ENCODE measurements around the gene INO80.
"Not testable (repeated sequence)": the region's sequence is repeated elsewhere in the genome, so short reads cannot be mapped to it uniquely, and the experiment has no call there.

INO80 gene

DNA sequence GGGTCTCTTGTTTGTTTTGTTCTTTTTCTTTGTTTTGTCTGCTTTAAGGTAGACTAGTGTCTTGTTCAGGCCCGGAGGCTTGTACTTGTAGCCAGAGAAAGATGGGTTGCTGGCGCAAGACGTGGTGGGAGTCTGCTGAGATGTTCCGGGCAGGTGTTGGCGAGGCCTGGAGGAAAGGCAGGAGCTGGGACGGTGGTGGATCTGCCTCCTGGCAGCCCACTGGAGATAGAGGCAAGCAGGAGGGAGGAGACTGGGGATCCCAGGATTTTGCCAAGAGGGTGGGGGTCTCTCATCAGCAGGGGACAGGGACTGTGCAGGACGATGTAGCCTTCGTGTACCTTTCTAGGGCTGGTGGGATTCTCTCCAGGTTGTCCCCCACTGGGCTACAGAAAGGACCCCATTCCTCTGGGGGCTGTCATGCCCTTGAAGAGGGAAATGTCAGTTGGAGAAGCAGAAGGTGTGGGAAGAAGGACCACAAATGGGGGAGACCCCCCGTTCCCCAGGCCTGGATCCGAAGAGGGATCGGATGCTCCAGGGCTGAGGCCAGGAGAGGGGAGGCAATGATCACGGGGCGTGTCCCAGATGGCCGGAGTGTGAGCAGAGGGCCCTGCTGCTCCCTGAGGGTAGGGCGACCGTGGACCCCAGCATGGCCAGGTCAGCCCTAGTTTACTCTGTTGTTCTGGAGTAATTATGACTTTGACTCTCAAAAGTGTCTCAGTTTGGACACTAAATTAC lies 155.8 kb downstream of the INO80 start:
- DNase-seq: no peak

DNA sequence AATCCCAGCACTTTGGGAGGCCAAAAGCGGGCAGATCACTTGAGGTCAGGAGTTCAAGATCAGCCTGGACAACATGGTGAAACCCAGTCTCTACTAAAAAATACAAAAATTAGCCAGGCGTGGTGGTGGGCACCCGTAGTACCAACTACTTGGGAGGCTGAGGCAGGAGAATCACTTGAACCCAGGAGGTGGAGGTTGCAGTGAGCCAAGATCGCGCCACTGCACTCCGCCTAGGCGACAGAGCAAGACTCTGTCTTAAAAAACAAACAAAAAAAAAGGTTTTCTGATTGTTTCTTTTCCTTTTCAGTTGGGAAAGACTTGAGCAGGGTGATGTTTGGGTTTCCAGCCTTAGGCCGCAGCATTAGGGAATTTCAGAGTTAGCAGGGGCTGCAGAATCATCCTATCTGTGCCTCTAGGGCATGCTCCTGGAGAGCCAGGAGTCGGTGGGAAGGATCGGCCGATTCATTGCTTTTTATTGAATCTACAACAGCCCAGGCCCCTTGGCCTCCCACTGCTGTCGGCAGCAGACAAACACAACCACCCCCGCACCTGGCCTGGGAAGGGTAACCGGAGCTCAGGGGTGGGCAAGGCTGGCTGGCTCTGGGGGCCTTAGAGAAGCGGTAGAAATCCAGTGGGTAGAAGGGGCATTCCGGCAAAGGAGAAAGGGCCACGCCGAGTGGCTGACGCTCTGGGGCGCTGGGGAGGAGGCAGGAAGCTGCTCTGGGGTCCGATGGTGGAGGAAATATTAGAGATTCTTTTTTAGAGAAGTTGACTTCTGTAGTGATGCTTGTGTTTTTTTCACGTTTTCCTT lies 156.5 kb downstream of the INO80 start:
- no peak for DNase-seq

DNA sequence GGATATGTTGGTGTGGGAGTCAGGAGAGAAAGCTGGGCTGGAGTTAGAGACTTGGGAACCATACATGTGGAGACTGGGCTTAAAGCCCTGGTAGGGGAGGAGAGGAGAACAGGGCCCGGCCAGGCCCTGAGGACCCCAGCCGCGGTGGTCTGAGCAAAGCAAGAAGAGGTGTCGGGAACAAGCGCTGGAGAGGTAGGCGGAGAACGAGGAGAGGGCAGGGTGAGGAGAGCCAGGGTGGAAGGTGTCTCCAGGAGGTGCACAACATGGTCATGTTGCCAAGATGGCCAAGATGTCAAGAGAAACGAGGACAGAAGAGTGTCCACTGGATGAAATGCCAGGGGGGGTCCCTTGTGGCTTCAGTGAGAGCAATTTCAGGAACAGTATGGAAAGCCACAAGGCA lies 157.4 kb downstream of the INO80 start:
- no peak for DNase-seq

DNA sequence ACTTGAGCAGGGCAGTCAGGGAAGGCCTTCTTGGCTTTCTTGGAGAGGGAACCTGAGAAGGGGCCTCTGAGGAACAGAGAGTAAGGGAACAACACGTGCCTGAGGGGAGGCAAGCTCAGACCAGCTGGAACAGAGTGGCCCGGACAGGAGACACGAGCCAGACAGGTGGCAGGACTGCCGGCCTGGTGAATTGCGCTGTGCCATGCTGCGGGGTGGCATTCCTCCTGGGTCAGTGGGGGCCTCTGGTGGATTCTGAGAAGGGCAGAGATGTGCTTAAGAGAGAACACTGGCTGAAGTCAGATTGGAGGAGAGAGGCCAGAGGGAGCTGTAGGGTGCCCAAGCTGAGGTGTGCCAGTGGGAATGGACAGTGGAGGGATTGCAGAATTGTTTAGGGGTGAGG lies 157.9 kb downstream of the INO80 start:
- DNase-seq: no peak

DNA sequence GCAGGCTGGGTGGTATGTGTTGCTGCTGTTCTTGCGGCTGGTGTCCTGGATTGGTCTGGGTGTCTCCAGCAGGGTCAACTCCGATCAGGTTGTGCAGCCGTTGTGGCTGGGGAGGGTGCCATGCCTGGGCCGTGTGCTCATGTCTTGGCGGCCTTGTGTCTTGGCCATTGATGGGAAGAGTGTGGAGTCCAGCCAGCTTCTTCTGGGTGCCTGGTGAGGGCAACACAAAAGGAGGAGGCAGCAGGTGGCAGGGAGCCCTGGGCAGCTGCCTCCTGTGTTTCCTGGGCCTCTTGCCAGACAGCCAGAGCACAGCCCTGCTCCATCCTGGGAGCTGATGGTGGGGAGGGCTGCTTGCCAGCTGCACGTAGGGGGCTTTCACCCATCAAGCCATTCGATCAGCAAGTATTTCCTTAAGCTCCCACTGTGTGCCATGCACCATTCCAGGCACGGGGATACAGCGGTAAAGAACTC lies 158.5 kb downstream of the INO80 start:
- no peak for DNase-seq

DNA sequence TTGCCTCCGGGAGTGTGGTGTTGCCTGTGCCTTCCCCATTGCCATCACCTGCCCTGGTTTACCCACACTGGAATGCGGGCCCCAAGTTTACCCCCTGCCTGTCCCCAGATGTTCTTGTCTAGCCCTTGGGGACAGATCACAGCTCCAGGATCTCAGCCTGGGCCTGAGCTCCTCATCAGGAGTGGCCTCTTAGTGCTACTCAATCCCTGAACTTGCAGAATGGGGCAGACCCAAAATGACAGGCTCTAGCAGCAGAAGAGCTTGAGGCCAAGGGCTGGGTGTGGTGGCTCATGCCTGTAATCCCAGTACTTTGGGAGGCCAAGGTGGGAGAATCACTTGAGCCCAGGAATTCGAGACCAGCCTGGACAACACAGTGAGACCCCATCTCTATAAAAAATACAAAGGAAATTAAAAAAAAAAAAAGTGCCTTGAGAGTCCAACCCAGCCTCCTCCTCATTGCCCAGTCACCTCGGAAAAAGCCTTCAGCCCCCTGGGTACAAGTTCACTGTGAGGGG lies 159.0 kb downstream of the INO80 start:
- DNase-seq: no peak

DNA sequence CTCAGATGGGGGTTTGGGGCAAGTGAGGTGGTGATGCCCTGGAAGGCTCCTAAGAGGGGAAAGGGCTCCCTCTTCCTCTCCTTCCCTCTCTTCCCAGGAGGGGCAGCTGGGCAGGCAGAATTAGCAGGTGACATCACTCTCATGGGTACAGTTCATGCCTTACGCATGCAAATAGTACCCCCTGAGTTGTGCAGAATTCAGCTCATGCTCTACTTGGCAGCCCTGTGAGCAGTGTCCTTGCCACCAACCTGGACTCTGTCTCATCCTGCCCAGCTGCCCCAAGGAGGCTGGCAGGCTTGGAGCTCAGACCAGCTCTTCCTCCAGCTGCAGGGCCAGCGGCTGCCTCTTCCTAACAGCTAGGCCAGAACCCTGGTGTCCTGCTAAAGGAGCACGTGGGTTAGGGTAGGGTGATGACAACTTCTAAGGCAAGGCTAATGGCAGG lies 159.5 kb downstream of the INO80 start:
- no peak for DNase-seq

DNA sequence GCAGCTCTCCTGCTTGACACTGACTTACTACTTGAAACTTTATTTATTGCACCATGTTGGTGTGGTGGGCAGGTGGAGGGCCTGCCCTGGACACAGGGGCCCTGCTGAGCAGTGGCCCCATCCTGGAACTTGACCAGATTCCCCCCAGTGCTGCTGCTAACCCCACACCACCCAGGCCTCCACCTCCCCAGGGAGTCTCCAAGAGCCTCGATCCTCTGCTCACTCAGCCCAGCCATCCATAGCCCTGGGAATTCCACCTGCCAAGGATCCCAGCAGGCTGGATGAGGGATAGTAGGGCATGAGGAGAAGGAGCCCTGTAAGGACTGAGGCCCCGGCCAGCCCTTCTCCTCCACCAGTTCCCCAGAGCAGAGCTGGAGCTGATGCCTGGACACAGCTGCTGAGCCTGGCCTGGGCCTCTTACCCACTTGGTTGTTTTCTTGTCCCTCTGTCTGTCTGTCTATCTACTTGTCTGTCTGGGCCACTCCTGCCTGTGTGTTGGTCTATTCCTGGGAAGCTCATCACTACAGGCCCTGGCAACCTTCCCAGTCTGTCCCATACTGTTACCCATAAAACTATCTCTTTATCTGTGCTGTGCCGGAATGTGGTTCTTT lies 160.0 kb downstream of the INO80 start:
- DNase-seq: no peak

DNA sequence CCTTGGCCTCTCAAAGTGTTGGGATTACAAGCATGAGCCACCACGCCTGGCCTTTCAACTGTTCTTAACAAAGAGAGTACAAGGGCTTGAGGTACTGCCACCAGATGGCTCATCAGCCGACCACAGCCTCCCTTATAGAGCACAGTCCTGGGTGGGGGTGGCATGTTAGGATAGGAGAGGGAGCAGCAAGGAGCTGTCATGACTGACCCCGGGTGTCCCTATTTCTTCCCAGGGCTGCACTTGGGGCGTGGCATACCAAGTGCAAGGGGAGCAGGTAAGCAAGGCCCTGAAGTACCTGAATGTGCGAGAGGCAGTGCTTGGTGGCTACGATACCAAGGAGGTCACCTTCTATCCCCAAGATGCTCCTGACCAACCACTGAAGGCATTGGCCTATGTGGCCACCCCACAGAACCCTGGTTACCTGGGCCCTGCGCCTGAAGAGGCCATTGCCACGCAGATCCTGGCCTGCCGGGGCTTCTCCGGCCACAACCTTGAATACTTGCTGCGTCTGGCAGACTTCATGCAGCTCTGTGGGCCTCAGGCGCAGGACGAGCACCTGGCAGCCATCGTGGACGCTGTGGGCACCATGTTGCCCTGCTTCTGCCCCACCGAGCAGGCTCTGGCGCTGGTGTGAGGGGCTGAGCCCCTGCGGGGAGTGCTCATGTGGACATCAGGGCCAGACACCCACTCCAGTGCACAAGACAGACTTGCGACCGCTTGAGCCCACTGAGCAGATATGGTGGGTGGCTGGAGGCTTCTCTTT lies 160.8 kb downstream of the INO80 start:
- DNase-seq: no peak

DNA sequence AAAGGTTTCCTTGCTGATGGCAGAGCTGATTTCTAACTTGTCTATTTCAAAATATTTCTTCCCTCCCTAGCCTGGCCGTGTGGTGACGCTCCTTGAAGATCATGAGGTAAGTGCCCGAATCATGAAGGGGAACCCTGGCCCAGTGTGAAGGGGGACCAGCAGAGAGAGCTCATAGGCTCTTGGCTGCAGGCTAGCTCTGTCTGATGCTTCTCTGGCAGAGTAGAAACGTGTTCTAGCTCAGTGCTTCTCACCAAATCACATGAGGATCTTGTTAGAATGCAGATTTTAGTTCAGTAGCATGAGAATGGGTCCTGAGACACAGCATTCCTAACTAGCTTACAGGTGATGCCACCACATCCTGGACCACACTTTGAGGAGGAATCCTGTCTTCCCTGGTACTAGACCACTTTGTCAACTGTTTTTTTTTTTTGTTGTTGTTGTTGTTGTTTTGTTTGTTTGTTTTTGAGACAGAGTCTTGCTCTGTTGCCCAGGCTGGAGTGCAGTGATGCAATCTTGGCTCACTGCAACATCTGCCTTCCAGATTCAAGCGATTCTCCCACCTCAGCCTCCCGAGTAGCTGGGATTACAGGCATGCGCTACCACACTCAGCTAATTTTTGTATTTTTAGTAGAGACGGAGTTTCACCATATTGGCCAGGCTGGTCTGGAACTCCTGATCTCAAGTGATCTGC lies 161.8 kb downstream of the INO80 start:
- DNase-seq: not testable (repeated sequence)

DNA sequence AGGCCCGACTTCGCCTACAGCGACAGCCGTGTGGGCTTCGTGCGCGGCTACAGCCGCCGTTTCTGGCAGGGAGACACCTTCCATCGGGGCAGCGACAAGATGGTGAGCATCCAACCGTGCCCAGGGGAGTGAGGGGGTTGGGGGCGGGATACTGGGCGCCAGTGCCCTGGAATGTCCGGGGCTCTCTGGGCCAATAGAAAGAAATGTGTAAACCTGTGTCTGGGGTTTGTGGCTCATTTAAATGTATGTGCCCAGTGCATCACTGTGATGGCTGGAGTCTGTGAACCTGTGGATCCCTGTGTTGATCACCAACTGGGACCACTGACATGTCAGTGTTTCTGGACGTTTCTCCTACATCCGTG lies 162.4 kb downstream of the INO80 start:
- no peak for DNase-seq

DNA sequence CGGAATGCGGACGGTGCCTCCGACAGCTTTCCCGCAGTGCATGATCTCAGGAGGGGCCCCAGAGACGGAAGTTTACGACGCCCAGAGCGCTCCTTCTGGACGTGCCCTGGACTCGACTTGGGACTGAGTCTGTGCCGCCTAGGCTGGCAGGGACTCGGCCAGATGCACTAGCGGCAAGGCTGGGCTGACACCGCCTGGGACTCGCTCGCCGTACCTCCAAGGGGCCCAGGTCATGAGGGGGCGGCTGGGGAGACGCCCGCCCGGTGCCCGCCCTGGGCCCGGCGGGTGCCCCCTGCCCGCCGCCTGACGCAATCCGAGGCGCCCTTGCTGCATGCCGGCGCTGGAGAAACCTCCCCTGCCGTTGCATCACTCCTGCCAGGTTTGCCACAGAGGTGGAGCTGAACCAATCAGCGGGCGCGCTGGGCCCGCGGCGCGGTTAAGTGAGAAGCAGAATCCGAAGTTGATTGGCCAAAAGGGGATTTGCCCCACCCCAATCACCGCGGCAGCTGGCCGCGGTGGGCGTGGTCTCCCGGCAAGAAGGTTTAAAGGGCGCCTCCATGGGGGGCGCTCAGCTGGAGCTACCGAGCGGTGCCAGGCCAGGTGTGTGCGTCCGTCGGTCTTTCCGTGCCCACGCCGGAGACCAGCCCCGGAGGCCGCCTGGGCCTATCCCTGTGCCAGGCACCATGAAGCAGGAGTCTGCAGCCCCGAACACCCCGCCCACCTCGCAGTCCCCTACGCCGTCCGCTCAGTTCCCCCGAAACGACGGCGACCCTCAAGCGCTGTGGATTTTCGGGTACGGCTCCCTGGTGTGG lies 163.0 kb downstream of the INO80 start, which contains the start of gene CHAC1:
Gene CHAC1 (plus strand): TSS at position 571 of the 812 bp plus-strand sequence. CDS start 113 bp downstream, at position 684.
- DNase-seq: peak; percentile 98

DNA sequence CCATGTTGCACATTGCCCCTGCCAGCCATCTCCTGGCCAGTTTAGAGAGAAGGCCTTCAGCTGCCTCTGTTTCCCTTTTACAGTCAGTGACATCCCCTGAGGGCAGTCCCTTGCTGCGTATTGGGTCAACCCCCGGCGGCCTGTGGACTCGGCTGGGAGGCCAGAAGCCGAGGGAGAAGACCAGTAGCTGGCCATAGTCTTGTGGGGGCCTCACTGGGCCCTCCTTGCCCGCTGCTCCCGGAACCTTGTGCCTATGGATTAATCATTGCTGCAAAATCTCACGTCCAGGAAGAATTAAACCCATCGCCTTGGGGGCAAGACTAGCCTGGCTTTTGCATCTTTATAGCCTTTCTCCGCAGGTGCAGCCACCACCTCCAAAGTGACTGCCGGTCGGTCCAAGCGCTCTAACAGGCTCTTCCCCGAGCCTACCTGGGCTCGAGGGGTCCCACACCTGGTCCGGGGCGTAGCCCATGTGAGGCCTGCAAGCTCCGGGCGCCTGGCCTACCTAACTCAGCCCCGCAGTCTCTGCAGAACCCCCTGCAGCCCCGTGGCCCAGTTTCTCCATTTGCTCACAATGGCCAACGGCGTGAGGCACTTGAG lies 163.7 kb downstream of the INO80 start:
- no peak for DNase-seq

DNA sequence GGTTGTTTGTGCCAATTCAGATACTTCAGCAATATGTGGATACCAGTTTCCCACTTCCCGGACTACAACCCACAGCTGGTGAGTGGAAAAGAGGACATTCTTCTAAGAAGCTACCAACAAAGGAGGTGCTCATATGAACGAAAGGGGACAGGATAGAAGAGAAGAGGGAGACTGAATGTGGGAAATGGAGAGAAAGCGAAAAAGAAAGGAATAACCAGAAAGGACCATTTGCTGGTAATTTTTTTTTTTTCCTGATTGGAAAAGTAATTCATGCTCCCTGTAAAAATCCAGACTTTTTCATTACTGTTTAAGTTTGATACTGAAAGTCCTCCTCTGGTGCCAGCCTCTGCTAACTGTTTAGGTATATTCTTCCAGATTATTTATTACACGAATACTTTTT lies 164.3 kb downstream of the INO80 start:
- no peak for DNase-seq

DNA sequence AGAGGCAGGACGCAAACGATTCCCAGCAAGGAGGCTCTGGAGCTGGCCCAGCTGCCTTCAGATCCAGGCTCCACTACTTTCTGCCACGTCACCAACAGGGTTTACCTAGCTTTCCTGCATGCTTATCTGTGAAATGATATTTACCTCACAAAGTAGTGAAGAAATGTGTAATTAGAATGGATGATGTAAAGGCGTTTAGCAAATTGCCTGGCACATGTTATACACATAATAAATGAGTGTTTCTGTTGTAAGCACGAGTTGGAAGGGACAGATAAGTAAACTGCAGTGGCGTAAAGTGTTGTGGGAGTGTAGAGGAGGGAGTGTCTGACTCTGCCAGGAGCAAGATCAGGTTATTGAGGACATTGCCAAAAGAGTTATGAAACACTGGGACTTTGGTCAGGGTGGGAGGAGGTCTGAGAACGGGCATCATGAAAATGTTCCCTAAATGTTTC lies 166.3 kb downstream of the INO80 start:
- no peak for DNase-seq

DNA sequence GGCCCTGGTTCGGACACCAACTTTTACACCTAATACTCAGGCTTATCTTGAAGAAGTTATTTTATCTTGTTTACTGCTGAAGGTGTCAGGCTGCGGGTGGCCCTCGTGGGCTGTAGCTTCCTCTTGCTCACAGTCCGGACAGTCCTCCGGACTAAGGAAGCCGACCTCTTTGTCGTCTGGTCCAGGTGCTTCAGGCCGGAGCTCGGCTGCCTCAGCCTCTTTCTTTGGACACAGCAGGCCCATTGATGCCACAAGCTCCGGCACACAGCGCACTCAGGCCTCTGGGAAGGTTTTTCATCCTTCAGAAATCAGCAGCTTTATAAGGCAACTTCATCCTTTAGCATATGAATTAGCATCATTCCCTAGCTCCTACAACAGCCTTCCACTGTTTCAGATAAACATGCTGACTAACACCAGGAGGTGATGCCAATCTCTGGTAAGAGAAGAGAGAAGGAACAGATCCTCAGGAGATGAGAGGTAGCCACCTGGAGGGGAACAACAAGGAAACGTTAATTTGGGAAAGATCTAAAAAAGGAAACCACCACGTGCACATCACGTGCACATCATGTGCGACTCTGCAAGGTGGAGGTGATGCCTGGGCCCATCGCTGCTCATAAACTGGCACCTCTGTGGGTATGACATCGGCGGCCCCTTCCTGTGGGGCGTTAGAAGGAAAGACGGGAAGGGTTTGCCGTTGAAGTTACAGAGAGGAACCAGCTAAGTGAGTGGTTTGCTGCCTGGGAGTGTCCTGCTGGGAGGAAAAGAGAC lies 167.2 kb downstream of the INO80 start:
- no peak for DNase-seq

DNA sequence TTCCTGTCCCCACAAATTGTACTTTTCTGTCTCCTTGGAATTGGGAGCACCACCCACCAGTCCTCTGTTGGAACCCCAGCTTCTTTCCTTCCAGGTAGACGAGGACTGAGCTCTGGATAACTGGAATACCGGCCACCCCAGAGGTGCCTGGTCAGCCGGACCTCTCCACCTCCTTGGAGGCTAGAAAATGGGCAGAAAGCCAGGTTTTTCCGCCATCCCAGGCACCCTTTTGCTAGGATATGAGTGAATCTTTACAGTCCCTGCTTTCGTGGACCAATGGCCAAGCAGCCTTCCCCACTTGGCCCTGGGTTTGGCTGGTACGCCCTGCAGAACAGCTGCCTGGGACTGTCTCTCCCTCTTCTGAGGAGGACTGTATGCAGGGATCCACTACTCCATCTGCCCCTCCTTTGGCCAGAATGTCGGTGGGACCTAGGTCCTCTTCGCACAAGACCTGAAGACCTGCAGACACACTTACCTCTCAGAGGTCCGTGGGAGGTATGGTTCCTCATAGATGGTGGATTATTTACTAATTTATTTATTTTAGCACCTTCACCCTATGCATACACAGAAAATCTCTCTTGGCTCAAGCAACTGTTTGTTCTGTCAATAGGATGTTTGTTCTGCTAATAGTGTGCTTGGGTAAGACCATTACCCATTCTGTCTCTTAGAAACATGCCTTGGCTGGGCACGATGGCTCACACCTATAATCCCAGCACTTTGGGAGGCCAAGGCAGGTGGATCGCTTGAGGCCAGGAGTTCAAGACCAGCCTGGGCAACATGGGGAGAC lies 171.4 kb downstream of the INO80 start:
- no peak for DNase-seq

DNA sequence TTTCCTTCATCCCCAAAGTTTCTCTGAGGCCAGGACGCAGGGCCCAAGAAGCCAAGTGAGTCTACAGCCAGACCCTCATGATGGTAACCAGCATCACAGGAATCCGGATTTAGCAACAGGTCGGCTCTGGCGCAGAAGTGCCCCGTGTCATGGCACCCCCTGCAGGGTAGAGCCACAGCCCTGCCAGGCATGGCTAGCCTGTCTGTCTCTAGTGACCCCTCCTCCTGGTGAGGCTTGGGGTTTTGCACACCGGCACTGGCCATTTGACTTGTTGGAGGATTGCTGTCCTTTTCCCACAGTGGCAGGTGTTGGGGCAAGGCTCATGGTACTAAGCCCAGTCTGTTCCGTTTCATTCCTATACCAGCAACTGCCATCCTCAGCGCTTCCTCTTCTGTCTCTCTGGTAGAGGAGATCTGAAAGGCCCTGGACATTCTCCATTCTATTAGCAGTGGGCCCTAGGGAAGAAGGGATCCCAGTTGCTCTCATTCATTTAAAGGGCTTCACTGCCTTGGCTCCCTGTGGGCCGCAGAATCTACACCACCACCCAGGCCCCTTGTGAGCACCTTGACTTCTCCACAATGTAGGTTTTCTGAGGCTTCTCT lies 172.2 kb downstream of the INO80 start:
- no peak for DNase-seq

DNA sequence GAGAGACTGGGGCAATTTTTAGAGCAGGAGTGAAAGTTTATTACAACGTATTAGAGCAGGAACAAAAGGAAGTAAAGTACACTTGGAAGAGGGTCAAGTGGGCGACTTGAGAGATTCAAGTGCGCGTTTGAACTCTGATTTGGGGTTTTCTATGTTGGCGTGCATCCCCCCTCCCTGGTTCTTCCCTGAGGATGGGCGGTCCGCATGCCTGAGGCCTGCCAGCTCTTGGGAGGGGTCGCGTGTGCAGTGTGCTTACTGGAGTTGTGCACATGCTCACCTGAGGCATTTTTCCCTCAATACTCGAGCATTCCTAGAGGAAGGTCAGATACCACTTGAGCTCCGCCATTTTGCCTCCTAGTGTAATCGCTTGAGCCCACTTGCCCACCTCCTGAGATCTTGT lies 173.2 kb downstream of the INO80 start:
- no peak for DNase-seq

Measured in stimulated activated CD4-positive, alpha-beta T cell treated with anti-CD3 and anti-CD28 coated beads, Interleukin-1b, Interleukin-23, amount 100 ng/mL, for 48 hours (primary cell).